Gastroesophageal sphincter (tissue), 3 donors: ENCODE data around the gene PRUNE2.

ENCODE experiments used
- CTCF ChIP-seq, 4 experiments: fragments of 200-600 bp in 2 of 4; fragments of 450-650 bp in 2 of 4; sonication (generic) in 1 of 4; IDR thresholded peaks; one replicate each; pipeline ENCODE4 v1.5.1; 2017 to 2019; ENCODE audit warnings: antibody characterized with exemption in 4 of 4, mild to moderate bottlenecking in 2 of 4, moderate library complexity in 2 of 4
- EP300 ChIP-seq: sonication (generic); formaldehyde crosslinking; IDR thresholded peaks from one replicate; pipeline ENCODE4 v1.6.1; 2017; ENCODE audit warnings: antibody characterized with exemption, mild to moderate bottlenecking

- TF ChIP-seq CTCF (IDR thresholded peaks at IDR 0.05), result no peak
- no peak for TF ChIP-seq EP300
These were observed 44.0 kb upstream of the PRUNE2 start for GRCh38 chr9:76949865-76950264.
